GM23248 (cell line): Measurements from ENCODE around the gene MKLN1.

Source experiments
- EZH2 ChIP-seq: fragments of 200-600 bp; sonication (generic); IDR thresholded peaks from 2 replicates; pipeline ENCODE4 v1.6.1; 2018; ENCODE audit warnings: antibody characterized with exemption, mild to moderate bottlenecking; ENCODE audit not compliant: insufficient read depth, poor library complexity, severe bottlenecking
- EZH2phosphoT487 ChIP-seq: fragments of 200-600 bp; sonication (generic); IDR thresholded peaks from 2 replicates; pipeline ENCODE4 v1.6.1; 2018; ENCODE audit warnings: antibody characterized with exemption, moderate library complexity, mild to moderate bottlenecking, low read depth; ENCODE audit not compliant: insufficient read depth

- TF ChIP-seq EZH2 (no peak), EZH2phosphoT487 (no peak)
Measured at GRCh38 chr7:131544449-131545301, 217.0 kb downstream of the MKLN1 start.
